Ureter (tissue), 1 donor: ENCODE results near the gene RANGRF. TPM values are rescaled to one million over a fixed set of nuclear protein-coding genes. Genes with fewer than 3 reads are reported as not detected.
A peak's percentile ranks its signal among the peaks of the same experiment; 100 is the strongest.

Experiments used
- DNase-seq: peaks from one replicate; pipeline ENCODE4 v3.0.0-alpha.2; 2020; ENCODE audit warnings: low spot score
- total RNA-seq: library from RNA; stranded (reverse); gene quantifications from one replicate; pipeline ENCODE4 v1.2.4, GENCODE V29; 2023
- donor health status: DM: yes; HTN: yes; CAD: no.

Gene RANGRF
- total RNA-seq, 1 donor from 2014 or later, result 24.6 TPM

DNA sequence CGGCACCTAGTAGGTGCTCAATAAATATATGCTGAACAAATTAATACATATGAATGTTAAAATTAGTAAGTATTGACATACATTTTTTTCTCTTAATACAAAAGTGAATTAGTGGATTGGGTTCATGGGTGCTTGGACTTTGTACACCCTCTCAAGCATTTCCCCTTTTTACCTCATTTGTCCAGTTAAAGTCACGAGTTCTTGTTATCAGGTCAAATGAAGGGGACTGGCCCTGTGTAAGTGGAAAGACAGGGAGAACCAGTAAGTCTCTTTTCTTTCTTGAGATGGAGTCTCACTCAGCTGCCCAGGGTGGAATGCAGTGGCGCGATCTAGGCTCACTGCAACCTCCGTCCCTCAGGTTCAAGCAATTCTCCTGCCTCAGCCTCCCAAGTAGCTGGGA, 13.7 kb upstream of the RANGRF start:
- DNase-seq, result no peak

DNA sequence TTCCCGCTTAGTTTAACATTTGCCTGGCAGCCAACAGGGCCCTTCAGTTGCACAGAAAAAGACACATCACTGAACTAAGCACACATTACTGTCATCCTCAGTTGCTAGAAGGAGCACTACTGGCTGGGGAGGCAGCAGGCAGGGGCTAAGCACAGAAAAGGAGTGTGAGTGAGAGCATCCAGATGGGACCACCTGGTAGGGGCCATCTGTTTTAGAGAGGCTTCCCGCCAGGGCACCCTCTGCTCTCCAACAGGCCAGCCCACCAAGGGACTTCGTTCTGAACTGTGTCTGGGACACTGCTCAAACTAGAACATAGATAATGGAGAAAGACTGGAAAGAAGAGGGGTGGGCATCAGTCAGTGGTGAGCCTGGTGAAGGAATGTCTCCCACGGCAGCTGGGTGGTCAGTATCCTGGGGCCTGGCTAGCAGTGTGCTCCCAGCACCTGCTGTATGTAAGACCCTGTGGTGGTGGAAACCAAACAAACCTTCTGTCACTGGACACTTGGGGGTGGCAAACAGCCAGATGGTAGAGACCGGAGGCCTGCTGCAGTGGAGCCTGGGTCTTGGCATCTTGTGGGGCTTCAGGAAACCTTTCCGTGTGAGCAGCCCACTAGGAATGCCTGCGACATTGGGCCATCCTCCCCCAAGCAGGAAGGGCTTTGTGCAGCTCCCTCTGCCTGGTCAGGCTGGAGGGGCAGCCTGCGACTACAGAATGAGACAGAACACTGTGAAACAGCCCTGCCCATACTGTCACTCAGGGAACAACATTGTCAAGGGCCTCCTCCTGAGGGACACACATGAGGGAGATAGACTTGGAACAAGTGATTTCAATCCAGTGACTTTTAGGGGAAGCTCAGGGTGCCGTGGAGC, 12.8 kb upstream of the RANGRF start:
- DNase-seq, result no peak

DNA sequence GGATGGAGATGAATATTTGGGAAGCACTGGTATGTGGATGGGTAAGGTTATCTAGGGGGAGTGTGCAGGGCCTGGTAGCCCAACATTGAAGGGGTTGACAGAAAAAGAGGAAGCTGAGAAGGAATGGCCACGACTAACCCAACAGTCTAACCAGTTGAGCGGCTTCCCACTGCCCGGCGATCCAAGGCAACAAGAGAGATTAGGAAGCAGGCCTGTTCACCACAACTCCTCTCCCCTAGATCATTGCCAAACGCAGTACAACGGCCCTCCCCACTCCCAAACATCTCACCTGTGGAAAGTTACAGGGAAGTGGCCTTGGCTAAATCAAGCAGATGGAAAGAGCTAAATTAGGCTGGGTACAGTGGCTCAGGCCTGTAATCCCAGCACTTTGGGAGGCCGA, 11.2 kb upstream of the RANGRF start:
- no peak for DNase-seq

DNA sequence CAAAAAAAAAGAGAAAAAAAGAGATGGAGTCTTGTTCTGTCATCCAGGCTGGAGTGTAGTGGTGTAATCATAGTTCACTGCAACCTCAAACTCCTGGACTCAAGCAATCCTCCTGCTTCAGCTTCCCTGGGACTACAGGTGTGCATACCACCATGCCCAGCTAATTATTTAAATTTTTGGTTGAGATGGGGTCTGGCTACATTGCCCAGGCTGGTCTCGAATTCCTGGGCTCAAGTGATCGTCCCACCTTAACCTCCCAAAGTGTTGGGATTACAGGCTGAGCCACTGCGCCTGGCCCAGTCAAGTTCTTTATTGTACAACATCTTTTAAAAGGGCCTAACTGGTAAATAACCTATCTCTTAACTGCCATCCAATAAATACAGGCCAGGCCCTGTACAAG, 6.1 kb upstream of the RANGRF start:
- DNase-seq, result no peak

DNA sequence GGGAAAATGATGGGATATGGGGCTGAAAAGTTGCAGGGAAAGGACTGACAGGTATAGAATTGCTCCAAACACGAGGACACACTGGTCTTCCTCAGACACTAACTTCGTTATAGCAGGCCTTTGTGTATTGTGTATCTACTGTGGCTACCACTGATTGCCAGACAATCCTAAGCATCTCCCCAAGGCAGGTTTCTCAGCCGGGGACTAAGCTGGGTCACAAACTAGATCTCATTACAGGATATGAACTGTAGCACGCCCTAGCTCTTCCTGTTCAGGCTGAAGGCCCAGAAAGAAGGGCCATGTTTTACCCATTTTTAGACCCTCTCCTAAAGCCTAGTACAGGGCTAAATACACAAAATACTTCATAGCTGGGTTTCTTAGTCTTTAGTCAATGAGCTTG, 5.1 kb upstream of the RANGRF start:
- DNase-seq, result no peak

DNA sequence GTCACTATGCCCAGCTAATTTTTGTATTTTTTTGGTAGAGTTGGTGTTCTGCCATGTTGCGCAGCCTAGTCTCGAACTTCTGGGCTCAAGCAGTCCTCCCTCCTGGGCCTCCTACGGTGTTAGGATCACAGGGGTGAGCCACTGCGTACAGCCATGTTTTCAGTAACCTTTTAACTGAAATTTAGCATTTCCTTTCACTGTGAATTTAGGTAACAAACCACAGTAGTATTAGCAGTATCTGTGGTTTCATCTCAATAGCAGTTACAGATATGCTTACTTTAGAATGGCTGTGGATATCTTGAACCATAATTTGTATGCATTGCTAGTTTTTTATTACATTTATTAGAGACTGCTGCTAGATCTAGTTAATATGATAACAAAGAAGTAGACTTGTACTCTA, 4.3 kb upstream of the RANGRF start:
- no peak for DNase-seq

DNA sequence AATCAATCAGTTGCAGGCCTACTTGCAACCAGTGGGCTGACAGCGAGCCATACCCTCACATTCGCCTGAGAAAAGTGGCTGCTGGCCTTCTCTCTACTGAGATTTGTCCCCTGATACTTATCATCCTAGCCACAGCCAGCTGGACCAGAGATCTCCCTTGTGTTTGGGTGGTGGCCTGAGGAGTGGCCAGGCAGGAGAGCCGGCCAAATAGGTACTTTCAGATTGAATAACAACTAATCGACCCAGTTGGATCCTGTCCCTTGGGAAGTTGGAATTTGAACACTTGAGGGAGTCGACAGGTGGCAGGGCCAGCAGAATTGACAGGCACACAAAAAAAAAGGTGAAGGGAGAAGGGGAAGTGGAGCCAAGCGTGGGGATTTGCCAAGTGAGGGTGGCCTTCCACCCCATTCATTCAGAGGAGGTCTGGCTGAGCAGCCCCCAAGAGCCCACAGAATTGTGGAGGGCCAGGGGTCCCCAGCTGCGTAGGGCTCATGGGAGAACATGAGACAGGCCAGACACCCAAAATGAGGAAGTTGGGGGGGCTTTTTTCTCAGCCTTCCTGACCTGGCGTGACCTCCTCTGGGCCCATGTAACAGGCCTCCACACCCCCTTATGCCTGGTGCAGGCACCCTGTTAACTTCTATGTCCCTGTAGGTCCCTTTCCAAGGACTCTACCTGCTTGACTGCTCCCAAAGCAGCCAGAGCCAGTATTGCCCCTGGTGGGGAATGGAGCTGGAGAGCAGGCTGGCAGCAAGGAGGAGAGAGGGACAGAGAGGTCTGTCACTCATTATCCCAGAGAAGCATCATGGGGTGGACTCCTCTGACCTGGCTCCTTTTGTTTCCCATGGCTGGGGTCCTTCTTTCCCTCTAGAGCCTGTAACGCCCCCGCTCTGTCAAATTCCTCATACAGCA, 2.9 kb upstream of the RANGRF start:
- no peak for DNase-seq

DNA sequence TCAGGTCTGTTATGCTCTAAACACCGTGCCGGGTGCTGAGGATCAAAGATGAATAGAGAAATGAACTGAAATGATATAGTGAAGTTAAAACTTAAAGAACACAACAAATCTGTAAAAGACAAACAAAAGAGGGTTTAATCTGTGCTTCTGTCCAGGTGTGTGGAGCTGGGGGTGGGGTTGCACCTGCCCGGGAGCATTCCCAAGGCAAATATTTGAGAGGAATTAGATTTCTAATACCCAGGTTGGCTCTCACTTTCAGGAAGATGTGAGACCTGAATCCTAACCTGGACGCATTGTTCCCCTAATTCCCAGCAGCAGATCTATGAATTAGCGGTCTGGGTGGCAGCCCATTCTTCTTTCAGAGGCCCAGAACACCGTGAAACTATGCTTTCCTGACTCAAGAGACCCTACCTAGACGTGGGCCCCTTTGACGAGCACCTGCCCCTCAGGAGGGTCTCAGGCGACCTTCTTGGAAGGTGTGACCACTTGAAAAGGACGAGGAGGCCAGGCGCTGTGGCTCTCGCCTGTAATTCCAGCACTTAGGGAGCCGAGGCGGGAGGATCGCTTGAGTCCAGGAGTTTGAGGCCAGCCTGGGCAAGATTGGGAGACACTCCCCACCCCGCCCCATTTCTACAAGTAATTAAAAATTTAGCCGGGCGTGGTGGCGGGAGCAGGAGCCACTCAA, 677 bp upstream of the RANGRF start:
- no peak for DNase-seq

DNA sequence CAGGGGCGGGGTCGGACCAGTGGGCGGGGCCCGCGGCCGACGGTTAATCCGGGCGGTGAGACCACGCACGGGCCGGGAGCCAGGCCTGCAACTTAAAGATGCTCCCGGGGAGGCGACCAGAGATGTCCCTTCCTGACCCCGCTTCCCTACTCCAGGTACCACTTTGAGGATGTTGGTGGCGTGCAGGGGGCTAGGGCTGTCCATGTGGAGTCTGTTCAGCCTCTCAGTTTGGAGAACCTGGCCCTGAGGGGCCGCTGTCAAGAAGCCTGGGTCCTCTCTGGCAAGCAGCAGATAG, 580 bp downstream of the RANGRF start:
- no peak for DNase-seq

DNA sequence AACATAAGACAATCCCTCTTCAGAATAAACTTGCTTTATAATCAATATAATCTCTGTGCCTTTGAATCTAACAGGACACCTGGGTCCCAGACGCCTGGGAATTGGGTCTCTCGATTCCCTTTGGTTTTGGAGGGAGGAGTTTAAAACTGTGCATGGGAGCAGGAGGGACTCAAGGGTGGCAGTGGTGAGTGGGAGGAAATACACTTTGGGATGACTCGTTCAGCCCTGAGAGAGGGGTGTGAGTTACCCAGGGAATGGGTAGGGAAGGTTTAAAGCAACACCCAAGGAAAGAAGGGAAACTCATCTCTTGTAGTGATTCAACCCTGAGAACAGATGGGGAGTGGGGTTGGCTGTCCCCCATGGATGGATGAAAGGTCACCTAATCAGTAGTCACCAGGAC, 1.6 kb downstream of the RANGRF start:
- no peak for DNase-seq

DNA sequence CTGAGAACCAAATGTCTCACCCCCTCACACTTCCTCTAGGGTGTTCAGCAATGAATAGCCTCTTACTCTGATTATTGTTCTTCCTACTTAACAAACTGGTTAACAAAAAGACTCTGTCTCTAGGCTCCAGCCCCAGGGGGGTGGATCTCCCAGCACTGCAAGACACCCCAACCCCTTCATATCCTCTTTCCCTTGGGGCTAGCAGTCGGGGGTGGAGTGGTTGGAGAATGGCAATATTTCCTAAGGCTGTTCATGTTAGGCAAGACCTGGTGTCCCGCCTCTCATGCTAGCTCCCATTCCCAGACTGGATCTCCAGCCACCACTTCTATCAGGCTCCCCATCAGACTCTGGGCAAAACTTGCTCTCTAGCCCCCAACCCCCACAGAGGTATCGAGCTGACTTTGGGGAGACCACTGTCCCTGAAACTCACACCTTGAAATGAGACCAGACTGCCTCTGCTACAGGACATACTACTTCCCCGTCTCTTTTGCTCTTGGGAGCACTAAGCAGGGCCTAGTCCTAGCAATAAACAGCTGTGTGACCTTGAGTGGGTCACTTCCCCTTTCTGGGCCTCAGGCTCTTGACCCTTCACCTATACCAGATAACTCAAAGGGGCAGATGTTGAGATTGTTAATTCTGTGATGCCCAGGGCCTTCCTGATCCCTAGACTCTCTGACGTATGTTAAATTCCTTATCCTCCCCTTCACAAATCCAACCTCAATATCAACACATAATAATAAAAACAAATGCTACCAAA, 4.3 kb downstream of the RANGRF start:
- DNase-seq, result no peak

DNA sequence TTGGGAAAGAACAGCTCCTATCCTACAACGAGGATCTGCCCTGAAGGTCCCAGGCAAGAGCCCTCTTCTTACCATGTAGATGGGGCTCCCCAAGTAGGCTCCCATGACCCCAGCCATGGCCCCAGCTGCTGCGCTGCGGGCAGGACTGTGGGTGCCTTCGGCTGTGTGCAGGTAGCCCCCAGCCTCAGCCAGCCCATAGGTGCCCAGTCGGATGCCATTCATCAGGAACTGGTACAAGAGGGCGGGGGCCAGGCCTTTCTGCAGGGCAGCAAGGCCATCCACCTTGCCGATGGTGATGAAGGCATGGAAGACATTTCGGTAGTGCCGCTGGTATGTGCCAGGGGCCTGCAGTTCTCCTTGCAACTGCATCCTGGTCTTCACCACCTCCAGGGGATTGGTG, 5.9 kb downstream of the RANGRF start:
- no peak for DNase-seq

DNA sequence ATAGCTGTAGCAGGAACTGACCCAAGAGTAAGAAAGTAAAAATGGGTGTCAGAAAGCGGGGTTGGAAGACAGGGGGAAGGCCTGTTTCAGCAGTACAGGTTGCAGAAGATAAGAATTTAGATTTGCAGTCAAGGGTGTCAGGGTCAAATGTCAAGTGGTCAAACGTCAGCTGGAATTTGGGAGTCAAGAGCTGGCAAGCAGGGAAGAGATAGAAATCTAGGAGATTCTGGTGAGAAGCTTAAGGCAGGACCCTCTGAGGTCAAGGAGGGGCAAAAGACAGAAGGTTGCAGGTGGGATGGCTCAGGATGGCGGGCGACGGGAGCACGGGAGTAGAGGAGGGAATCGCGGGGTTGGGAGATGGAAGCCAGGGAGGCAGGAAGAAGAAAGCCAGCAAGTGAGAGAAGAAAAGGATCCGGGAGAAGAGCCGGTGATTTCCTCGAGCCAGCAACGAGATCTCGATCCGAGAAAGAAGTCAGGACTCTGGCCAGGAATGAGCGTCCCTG, 6.4 kb downstream of the RANGRF start:
- no peak for DNase-seq

DNA sequence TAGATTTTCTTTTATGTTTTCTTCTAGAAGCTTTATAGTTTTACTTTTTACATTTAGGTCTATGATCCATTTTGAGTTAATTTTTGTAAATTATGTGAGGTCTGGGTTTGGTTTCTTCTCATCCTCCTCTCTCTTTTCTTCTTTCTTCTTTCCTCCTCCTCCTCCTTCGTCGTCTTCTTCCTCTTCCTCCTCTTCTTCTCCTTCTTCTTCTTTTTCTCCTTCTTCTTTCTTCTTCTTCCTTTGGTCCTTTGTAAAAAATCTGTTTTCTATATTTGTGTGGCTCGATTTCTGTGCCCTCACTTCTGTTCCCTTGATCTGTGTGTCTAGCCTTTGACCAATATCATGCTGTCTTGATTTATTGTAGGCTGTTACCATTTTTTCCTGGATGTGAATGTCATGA, 11.8 kb downstream of the RANGRF start:
- DNase-seq, result no peak

DNA sequence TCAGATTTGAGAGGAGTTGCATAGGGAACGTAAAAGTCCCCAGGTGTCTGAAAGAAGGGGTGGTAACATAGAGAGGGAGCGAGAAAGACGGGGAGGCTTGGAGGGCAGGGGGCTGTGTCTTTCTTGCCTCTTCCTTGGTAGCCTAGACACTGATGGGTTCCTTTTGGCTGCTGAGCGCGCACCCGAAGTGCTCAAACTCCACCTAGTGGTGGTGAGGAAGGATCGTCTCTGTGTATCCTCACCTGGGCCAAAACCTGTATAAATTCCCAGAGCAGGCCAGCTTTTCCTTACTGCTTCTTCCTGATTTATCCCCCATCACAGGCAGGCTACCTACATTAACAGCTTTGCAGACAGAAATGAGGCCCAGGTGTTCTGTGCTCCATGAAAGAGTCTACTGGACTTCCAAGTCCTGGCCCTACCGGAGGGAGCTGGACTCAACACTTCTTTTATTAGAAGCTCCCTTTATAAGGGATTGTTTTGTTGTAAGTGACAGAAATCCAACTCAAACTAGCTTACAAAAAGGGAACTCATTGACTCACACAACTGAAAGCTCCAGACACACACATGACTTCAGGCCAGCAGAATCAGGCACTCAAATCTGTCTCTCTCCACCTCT, 12.3 kb downstream of the RANGRF start:
- peak; percentile 64 for DNase-seq

DNA sequence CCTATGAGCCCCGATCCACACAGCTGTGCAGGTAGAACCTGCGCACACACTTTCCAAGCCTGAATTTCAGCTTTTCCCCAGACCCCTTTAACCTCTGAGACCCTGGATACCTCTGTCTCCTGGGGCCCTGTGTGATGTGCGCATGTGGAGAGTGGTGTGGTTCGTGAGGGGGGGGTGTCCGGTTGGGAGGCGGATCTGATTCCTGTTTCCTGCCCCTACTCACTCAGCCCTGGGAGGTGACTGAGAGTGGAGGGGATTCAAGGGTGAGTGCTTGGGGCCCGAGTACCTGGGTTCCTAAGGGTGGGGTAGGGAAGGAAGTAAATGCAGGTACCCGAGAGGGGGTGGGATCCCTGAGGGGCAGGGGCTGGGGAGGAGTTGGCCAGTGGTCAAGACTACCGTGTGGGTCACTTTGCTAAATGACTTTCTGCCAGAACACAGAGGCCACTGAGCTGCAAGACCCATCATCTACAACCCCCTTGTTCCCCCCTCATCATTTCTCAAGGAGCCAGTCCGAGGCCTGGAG, 22.2 kb downstream of the RANGRF start:
- DNase-seq, result no peak

DNA sequence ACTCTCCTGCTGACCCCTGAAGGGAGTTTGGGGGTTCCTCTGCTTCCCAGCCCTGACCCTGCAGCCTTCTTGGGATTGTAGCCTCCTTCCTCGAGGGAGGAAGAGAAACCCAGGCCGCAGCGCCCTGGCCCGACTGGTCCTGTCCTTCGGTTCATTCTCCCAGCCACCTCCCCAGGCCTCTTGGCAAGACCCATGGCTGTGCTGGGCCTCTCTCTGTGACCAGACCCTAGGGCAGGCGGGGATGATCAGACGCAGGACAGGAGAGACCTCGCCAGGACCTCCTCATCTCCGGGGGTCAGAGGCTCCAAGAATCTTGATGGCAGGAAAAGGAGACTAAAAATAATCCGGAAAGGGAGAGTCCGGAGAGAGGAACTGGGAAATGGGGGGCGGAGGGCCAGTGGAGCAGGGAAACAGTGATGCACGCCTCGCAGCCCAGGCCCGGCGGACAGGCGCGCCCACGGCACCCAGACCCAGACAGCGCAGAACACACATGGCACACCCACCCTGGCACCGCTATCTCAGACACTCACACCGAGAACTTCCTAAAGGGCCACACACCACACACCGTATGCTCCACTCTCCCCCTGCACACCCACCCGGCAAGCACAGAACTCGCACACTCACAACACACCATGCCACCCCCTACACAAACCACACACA, 22.8 kb downstream of the RANGRF start:
- DNase-seq, result no peak

DNA sequence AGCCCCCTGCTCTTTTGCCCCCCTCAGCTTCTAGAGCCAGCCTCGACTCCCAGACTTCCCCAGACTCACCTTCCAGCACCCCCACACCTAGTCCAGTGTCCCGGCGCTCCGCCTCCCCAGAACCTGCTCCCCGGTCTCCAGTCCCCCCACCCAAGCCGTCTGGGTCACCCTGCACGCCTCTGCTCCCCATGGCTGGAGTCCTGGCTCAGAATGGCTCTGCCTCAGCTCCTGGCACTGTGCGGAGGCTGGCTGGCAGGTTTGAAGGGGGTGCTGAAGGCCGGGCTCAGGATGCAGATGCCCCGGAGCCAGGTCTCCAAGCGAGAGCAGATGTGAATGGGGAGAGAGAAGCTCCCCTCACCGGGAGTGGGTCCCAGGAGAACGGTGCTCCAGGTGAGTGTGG, 23.8 kb downstream of the RANGRF start:
- no peak for DNase-seq

DNA sequence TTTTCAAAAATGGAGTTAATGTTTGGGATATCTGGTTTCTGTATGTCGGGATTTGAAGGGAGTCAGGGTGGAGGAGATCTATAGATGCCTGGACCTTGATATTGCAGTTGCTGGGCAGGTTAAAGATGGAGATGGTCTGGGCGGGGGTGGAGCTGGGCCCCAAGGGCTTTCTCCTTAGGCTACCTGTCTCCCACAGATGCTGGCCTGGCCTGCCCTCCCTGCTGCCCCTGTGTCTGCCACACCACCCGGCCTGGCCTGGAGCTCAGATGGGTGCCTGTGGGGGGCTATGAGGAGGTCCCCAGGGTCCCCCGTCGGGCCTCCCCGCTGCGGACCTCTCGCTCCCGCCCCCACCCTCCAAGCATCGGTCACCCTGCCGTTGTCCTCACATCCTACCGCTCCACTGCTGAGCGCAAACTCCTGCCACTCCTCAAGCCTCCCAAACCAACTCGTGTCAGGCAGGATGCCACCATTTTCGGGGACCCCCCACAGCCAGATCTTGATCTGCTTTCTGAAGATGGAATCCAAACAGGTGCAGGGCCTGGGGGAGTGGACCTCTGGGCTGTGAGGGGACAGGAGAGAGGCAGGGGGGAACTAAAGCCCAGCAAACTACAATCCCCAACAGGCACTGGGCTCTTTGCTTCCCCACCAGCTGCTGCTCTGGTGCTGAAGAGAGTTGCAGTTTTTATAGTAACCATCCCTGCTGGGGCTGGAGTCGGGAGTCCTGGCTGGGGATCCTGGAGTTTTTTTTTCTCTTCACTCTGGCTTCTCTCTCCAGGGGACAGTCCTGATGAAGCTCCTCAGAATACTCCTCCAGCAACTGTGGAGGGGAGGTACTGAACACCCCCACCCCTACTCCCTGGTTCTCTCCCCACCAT, 24.5 kb downstream of the RANGRF start:
- no peak for DNase-seq
